WTC11 (cell line): ENCODE data around the gene SLCO1B3.

Experiments
- AR ChIP-seq: fragments of 250-450 bp; sonication (Bioruptor Pico); IDR thresholded peaks from 2 replicates; pipeline ENCODE4 v1.9.0; 2021; ENCODE audit warnings: mild to moderate bottlenecking
- FOXP4 ChIP-seq: sonication (generic); formaldehyde crosslinking; IDR thresholded peaks from 2 replicates; pipeline ENCODE4 v1.8.0; 2022; ENCODE audit warnings: mild to moderate bottlenecking, missing genetic modification reagents
- JUN ChIP-seq: sonication (generic); formaldehyde crosslinking; IDR thresholded peaks from 2 replicates; pipeline ENCODE4 v1.8.0; 2023; ENCODE audit warnings: mild to moderate bottlenecking, missing genetic modification reagents
- NR3C1 ChIP-seq: sonication (generic); formaldehyde crosslinking; conservative IDR thresholded peaks from 2 replicates; pipeline ENCODE4 v1.8.1; 2023; ENCODE audit warnings: low read depth, mild to moderate bottlenecking, missing genetic modification reagents
- PREB ChIP-seq: sonication (generic); formaldehyde crosslinking; IDR thresholded peaks from 2 replicates; pipeline ENCODE4 v1.8.1; 2022; ENCODE audit warnings: mild to moderate bottlenecking, missing genetic modification reagents, moderate library complexity, borderline replicate concordance
- SMAD3 ChIP-seq: sonication (generic); formaldehyde crosslinking; IDR thresholded peaks from 2 replicates; pipeline ENCODE4 v1.8.0; 2022; ENCODE audit warnings: missing genetic modification reagents, mild to moderate bottlenecking, borderline replicate concordance
- TP53 ChIP-seq: sonication (generic); formaldehyde crosslinking; IDR thresholded peaks from 2 replicates; pipeline ENCODE4 v1.8.1; 2023; ENCODE audit warnings: mild to moderate bottlenecking, missing genetic modification reagents
- ZNF121 ChIP-seq: sonication (generic); formaldehyde crosslinking; IDR thresholded peaks from 2 replicates; pipeline ENCODE4 v1.8.0; 2023; ENCODE audit warnings: missing genetic modification reagents
- TF ChIP-seq, protein P1 (sequence below): fragments of 200-600 bp; IDR thresholded peaks from 2 replicates; pipeline ENCODE4 v1.8.0; 2022; ENCODE audit warnings: antibody characterized with exemption
- TF ChIP-seq, protein P2 (sequence below): sonication (generic); formaldehyde crosslinking; IDR thresholded peaks from 2 replicates; pipeline ENCODE4 v1.8.0; 2022; ENCODE audit warnings: mild to moderate bottlenecking, missing genetic modification reagents

- TF ChIP-seq PREB (CRISPR knock-in tag) (no peak), AR (CRISPR knock-in tag) (no peak), ZNF121 (no peak), JUN (CRISPR knock-in tag) (no peak), SMAD3 (CRISPR knock-in tag) (no peak), NR3C1 (CRISPR knock-in tag) (no peak), TP53 (CRISPR knock-in tag) (no peak), FOXP4 (CRISPR knock-in tag) (no peak)
- TF ChIP-seq, protein P1, sequence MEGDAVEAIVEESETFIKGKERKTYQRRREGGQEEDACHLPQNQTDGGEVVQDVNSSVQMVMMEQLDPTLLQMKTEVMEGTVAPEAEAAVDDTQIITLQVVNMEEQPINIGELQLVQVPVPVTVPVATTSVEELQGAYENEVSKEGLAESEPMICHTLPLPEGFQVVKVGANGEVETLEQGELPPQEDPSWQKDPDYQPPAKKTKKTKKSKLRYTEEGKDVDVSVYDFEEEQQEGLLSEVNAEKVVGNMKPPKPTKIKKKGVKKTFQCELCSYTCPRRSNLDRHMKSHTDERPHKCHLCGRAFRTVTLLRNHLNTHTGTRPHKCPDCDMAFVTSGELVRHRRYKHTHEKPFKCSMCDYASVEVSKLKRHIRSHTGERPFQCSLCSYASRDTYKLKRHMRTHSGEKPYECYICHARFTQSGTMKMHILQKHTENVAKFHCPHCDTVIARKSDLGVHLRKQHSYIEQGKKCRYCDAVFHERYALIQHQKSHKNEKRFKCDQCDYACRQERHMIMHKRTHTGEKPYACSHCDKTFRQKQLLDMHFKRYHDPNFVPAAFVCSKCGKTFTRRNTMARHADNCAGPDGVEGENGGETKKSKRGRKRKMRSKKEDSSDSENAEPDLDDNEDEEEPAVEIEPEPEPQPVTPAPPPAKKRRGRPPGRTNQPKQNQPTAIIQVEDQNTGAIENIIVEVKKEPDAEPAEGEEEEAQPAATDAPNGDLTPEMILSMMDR: peak; percentile 57
- TF ChIP-seq, protein P2, sequence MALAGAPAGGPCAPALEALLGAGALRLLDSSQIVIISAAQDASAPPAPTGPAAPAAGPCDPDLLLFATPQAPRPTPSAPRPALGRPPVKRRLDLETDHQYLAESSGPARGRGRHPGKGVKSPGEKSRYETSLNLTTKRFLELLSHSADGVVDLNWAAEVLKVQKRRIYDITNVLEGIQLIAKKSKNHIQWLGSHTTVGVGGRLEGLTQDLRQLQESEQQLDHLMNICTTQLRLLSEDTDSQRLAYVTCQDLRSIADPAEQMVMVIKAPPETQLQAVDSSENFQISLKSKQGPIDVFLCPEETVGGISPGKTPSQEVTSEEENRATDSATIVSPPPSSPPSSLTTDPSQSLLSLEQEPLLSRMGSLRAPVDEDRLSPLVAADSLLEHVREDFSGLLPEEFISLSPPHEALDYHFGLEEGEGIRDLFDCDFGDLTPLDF (CRISPR knock-in tag): no peak
Observed at GRCh38 chr12:20946732-20947131, 136.2 kb downstream of the SLCO1B3 start.
